ENCODE data around the gene RPL31. TPM values are rescaled to one million over a fixed set of nuclear protein-coding genes. Genes with fewer than 3 reads are reported as not detected.
A peak's percentile ranks its signal among the peaks of the same experiment; 100 is the strongest.

RPL31 gene
- total and polyA plus RNA-seq, 7 donors = 1,030 to 7,327 (median 2,345) TPM

DNA sequence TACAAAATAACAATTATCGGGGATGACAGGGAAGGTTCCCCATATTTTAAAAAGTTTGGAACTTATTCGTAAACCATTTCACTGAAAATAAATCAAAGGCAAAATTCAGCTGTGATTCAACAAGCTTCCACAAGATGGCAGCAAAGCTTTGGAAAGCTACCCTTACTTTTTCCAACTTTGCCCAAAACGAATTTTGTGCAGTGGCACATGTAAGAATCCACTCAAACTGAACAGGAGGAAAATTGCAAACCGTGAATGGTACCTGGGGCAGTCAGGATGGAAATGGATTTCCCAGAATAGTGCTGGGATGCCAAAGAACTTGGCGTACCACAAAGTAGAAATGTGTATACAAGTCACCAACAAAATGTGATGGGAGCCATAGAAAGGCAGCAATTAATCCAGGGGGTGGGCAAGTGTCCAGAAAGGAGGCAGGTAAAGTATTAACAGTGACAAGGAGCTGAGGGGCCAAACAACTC, 10.7 kb downstream of the RPL31 start:
- Histone ChIP-seq H3K36me3 (peaks cover 0 to 50% (median 11%) of the 10 kb centered on the region in 4 donors), H3K27ac (no peak overlapping the region), H3K9me3 (no peaks in the 10 kb centered on the region), H3K4me1 (peaks cover 0 to 2% (median 0%) of the 10 kb centered on the region in 4 donors), H3K27me3 (no peaks in the 10 kb centered on the region), H3K4me3 (no peak overlapping the region)
- no peak for DNase-seq
- TF ChIP-seq, protein P1, sequence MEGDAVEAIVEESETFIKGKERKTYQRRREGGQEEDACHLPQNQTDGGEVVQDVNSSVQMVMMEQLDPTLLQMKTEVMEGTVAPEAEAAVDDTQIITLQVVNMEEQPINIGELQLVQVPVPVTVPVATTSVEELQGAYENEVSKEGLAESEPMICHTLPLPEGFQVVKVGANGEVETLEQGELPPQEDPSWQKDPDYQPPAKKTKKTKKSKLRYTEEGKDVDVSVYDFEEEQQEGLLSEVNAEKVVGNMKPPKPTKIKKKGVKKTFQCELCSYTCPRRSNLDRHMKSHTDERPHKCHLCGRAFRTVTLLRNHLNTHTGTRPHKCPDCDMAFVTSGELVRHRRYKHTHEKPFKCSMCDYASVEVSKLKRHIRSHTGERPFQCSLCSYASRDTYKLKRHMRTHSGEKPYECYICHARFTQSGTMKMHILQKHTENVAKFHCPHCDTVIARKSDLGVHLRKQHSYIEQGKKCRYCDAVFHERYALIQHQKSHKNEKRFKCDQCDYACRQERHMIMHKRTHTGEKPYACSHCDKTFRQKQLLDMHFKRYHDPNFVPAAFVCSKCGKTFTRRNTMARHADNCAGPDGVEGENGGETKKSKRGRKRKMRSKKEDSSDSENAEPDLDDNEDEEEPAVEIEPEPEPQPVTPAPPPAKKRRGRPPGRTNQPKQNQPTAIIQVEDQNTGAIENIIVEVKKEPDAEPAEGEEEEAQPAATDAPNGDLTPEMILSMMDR (IDR thresholded peaks at IDR 0.05) = peak; percentile 62 to 81 (median 71)
- TF ChIP-seq EP300 (IDR thresholded peaks at IDR 0.05) (no peak), POLR2A (IDR thresholded peaks at IDR 0.05) (no peak), POLR2AphosphoS5 (IDR thresholded peaks at IDR 0.05) (peak in 1 of 4 donors; percentile 12)
- intact Hi-C loops (cut with DNase I) = loop anchor here (1.0 kb wide), 2 partner anchors 140 to 193 kb away; no protein-coding TSS in a partner anchor
- WGBS, 2 donors = 34 to 44% methylated on average over 5 of the region's 5 CpGs

GRCh38 chr2:101014264-101014857, 12.3 kb downstream of the RPL31 start:
- no peak for TF ChIP-seq POLR2A (IDR thresholded peaks at IDR 0.05)
- TF ChIP-seq EP300 (IDR thresholded peaks at IDR 0.05) = no peak
- TF ChIP-seq, protein P1 (IDR thresholded peaks at IDR 0.05) = no peak
- no peak for TF ChIP-seq POLR2AphosphoS5 (IDR thresholded peaks at IDR 0.05)
- 93 to 96% methylated on average over 6 of the region's 6 CpGs for WGBS, 2 donors
- DNase-seq = no peak
- peaks cover 0 to 39% (median 4%) of the 10 kb centered on the region in 4 donors for H3K36me3 ChIP-seq
- H3K27me3 ChIP-seq = no peaks in the 10 kb centered on the region
- peaks cover 0 to 6% (median 0%) of the 10 kb centered on the region in 4 donors for H3K4me1 ChIP-seq
- H3K9me3 ChIP-seq = no peaks in the 10 kb centered on the region
- no peak overlapping the region for H3K4me3 ChIP-seq
- intact Hi-C loops (cut with DNase I) = no loop called here
- H3K27ac ChIP-seq = no peak overlapping the region

- no peaks in the 10 kb centered on the region for H3K9me3 ChIP-seq
- H3K27me3 ChIP-seq = no peaks in the 10 kb centered on the region
- H3K4me3 ChIP-seq = no peak overlapping the region
- peaks cover 0 to 25% (median 0%) of the 10 kb centered on the region in 4 donors for H3K36me3 ChIP-seq
- H3K27ac ChIP-seq = no peak overlapping the region
- DNase-seq = no peak
- TF ChIP-seq EP300 (IDR thresholded peaks at IDR 0.05) (no peak), POLR2AphosphoS5 (IDR thresholded peaks at IDR 0.05) (no peak), POLR2A (IDR thresholded peaks at IDR 0.05) (no peak)
- TF ChIP-seq, protein P1 (IDR thresholded peaks at IDR 0.05) = no peak
- WGBS, 2 donors = 82 to 91% methylated on average over 3 of the region's 3 CpGs
- H3K4me1 ChIP-seq = peaks cover 0 to 6% (median 0%) of the 10 kb centered on the region in 4 donors
- intact Hi-C loops (cut with DNase I) = no loop called here
Measured at GRCh38 chr2:101017371-101017770, 15.3 kb downstream of the RPL31 start.

- DNase-seq = no peak
- no peak for TF ChIP-seq POLR2A (IDR thresholded peaks at IDR 0.05)
- TF ChIP-seq, protein P1 (IDR thresholded peaks at IDR 0.05) = no peak
- no peak for TF ChIP-seq EP300 (IDR thresholded peaks at IDR 0.05)
- no peak for TF ChIP-seq POLR2AphosphoS5 (IDR thresholded peaks at IDR 0.05)
- Histone ChIP-seq H3K9me3 (no peaks in the 10 kb centered on the region), H3K27ac (no peak overlapping the region), H3K4me1 (peaks cover 0 to 4% (median 0%) of the 10 kb centered on the region in 4 donors), H3K36me3 (peaks cover 0 to 25% (median 0%) of the 10 kb centered on the region in 4 donors), H3K4me3 (no peak overlapping the region), H3K27me3 (no peaks in the 10 kb centered on the region)
- intact Hi-C loops (cut with DNase I) = no loop called here
- 34 to 65% methylated on average over 8 of the region's 8 CpGs for WGBS, 2 donors
Measured at GRCh38 chr2:101018934-101019333, 16.8 kb downstream of the RPL31 start.

Data from sigmoid colon (tissue), 7 donors.